Measurements from ENCODE around the gene FAM114A1. TPM values are rescaled to one million over a fixed set of nuclear protein-coding genes. Genes with fewer than 3 reads are reported as not detected.

The FAM114A1 gene
- total and polyA plus RNA-seq, 2 of the 8 experiments (the other 6 are each of a cell fraction or from before 2014, with no cell fraction given) = 9.5 to 12.0 TPM

DNA sequence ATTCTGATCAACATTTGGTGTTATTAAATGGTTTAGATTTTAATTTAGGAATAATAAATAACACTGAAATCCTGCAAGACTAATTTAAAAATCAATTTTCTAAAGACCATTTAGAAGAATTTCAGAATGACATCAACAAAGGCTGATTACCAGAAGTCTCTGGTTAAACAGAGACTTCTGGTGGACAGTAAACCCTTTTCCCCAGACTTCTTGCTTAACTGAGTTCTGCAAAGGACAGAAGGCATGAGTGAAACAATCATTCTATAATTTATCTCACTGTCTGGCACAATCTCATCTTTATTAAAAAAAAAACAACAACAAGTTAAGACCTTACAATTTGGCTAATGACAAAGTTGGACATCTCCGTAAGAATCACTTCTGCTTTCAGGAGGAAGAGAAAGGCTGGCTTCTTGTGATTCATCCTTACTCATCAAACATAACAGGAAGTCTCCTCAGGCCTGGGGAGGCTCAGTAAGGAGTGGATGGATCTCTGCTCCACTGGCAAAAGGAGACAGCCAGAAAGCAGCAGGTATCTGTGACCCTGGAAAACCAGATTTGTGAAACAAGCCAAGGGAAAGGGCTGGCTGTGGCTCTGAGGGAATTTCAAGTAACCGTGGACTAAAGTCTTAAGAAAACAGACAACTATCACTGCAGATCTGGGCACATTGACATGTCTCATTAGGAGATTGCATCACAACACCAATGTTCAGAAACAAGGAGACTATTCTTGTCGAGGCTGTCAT lies 10.1 kb upstream of the FAM114A1 start:
- H2BK20ac ChIP-seq (ENCODE audit: low read length) = no peak overlapping the region
- H3K4me2 ChIP-seq (ENCODE audit: insufficient read depth in 1 of 2, low read depth in 2 of 2, low read length in 2 of 2) = no peak overlapping the region
- H3K79me2 ChIP-seq (ENCODE audit: control insufficient read depth in 1 of 2, insufficient read depth in 2 of 2, low read length in 2 of 2) = no peaks in the 10 kb centered on the region
- no peak overlapping the region for H3K23ac ChIP-seq (ENCODE audit: insufficient read length)
- FAIRE-seq (no peak), DNase-seq (ENCODE audit: low read depth in 1 of 2, low spot score in 2 of 2) (no peak)
- no peak overlapping the region for H3K9ac ChIP-seq (replicated peaks in 1 of 4; ENCODE audit: extremely low read depth in 1 of 4, low read depth in 3 of 4, low read length in 3 of 4)
- no peak overlapping the region for H3K14ac ChIP-seq (ENCODE audit: insufficient read length)
- H3K79me1 ChIP-seq (ENCODE audit: low read depth, low read length) = no peaks in the 10 kb centered on the region
- H2BK15ac ChIP-seq (ENCODE audit: low read length) = no peak overlapping the region
- POLR2A ChIA-PET (ENCODE audit: partially characterized antibody) = no interaction called here
- H4K5ac ChIP-seq (ENCODE audit: insufficient read length, low read depth, low read length) = no peak overlapping the region
- no peak overlapping the region for H2BK12ac ChIP-seq (ENCODE audit: low read depth, low read length)
- no peaks in the 10 kb centered on the region for H4K20me1 ChIP-seq (replicated peaks in 1 of 2; ENCODE audit: control insufficient read depth in 1 of 2, insufficient read depth in 2 of 2, low read length in 2 of 2)
- 0 out of 2 replicates have a peak overlapping the region, but pooled peaks have one; percentile 22 for H3K27ac ChIP-seq (ENCODE audit: low read depth, low read length)
- H4K91ac ChIP-seq (replicated peaks; ENCODE audit: insufficient read length, low read length) = no peak overlapping the region
- WGBS, 2 experiments (ENCODE audit: extremely low coverage in 1 of 2, insufficient coverage in 1 of 2, insufficient read length in 1 of 2, insufficient replicate concordance in 2 of 2, low coverage in 1 of 2, low lambda C conversion rate in 2 of 2, missing lambda C conversion rate in 1 of 2) = 84% methylated on average over 3 of the region's 3 CpGs; no CpG with 5 or more reads in 1 of the 2 experiments
- H2BK120ac ChIP-seq (replicated peaks; ENCODE audit: low read depth, low read length) = no peak overlapping the region
- CTCF ChIA-PET (ENCODE audit: partially characterized antibody) = interaction anchor here (0.6 to 2.5 kb wide), 4 partner anchors 14 to 508 kb away, joined by 3 to 29 read pairs (median 3); no protein-coding TSS in a partner anchor
- H3K56ac ChIP-seq (replicated peaks; ENCODE audit: insufficient read length, low read depth, low read length) = no peak overlapping the region
- H3K23me2 ChIP-seq (ENCODE audit: low read depth, low read length) = no peaks in the 10 kb centered on the region
- no peak overlapping the region for H2AK5ac ChIP-seq (ENCODE audit: low read depth, low read length)
- no peak overlapping the region for H3K4me3 ChIP-seq (ENCODE audit: extremely low read depth in 1 of 4, insufficient read depth in 2 of 4, low read depth in 3 of 4, low read length in 4 of 4)
- H3K9me3 ChIP-seq (ENCODE audit: insufficient read depth in 2 of 2, low read depth in 1 of 2, low read length in 1 of 2) = no peaks in the 10 kb centered on the region
- TF ChIP-seq NRF1 (IDR thresholded peaks at IDR 0.05; ENCODE audit: low read depth, low read length) = no peak
- no peak for TF ChIP-seq CBX5 (IDR thresholded peaks at IDR 0.05; ENCODE audit: low read depth, low read length)
- no peak for TF ChIP-seq BRCA1 (IDR thresholded peaks at IDR 0.05; ENCODE audit: low read depth, low read length)
- TF ChIP-seq ATF2 (IDR thresholded peaks at IDR 0.05; ENCODE audit: low read length) = no peak
- TF ChIP-seq HDAC2 (IDR thresholded peaks at IDR 0.05; ENCODE audit: borderline replicate concordance in 1 of 2, low read depth in 2 of 2, low read length in 2 of 2) = no peak
- no peak for TF ChIP-seq SRF (IDR thresholded peaks at IDR 0.05; ENCODE audit: low read depth, low read length)
- TF ChIP-seq CHD2 (IDR thresholded peaks at IDR 0.05; ENCODE audit: low read length) = no peak
- TF ChIP-seq TBP (IDR thresholded peaks at IDR 0.05; ENCODE audit: low read depth, low read length) = no peak
- H3K18ac ChIP-seq (ENCODE audit: extremely low read depth, low read length) = peak overlapping the region; percentile 63
- no peak overlapping the region for H3K4ac ChIP-seq (replicated peaks; ENCODE audit: insufficient read length, low read depth, low read length)
- H3K36me3 ChIP-seq (ENCODE audit: control insufficient read depth in 2 of 4, insufficient read depth in 4 of 4, low read length in 3 of 4) = no peaks in the 10 kb centered on the region
- H2BK5ac ChIP-seq (ENCODE audit: low read depth, low read length) = no peak overlapping the region; the same call in 1 of the 2 replicates
- H3K4me1 ChIP-seq (replicated peaks in 1 of 4; ENCODE audit: control insufficient read depth in 3 of 4, insufficient read depth in 4 of 4, low read length in 3 of 4) = peaks cover 0 to 3% (median 1%) of the 10 kb centered on the region in 4 experiments; a peak in 1 of 7 replicates
- no peaks in the 10 kb centered on the region for H3K27me3 ChIP-seq (replicated peaks in 1 of 4; ENCODE audit: control insufficient read depth in 3 of 4, extremely low read depth in 1 of 4, insufficient read depth in 3 of 4, low read length in 3 of 4)
- no peak overlapping the region for H4K8ac ChIP-seq (ENCODE audit: extremely low read depth, insufficient read depth, low read length)
- H2AFZ ChIP-seq (ENCODE audit: low read length) = peak overlapping the region; percentile 96

Measured in H1 (cell line).